K562 (cell line): ENCODE results near the gene BRAF. TPM values are rescaled to one million over a fixed set of nuclear protein-coding genes. Genes with fewer than 3 reads are reported as not detected.

Experiments
- CAMTA2 ChIP-seq: fragments of 250-450 bp; sonication (Bioruptor Pico); conservative IDR thresholded peaks from 2 replicates; pipeline ENCODE4 v1.5.1; 2022
- CBFA2T3 ChIP-seq: fragments of 450-650 bp; IDR thresholded peaks from 2 replicates; pipeline ENCODE4 v1.6.1; 2017
- GTF3C2 ChIP-seq: IDR thresholded peaks from 3 replicates; pipeline ENCODE4 v1.6.1; 2011; ENCODE audit warnings: borderline replicate concordance, mild to moderate bottlenecking, moderate library complexity; ENCODE audit not compliant: insufficient read length; ENCODE audit errors: extremely low read depth
- HDAC2 ChIP-seq: fragments of 450-650 bp; IDR thresholded peaks from 2 replicates; pipeline ENCODE4 v1.6.1; 2016; ENCODE audit warnings: mild to moderate bottlenecking
- KLF16 ChIP-seq: IDR thresholded peaks from 2 replicates; pipeline ENCODE4 v1.6.1; 2016; ENCODE audit warnings: antibody characterized with exemption
- NCOA1 ChIP-seq: fragments of 450-650 bp; IDR thresholded peaks from 2 replicates; pipeline ENCODE4 v1.6.1; 2016; ENCODE audit warnings: low read depth
- REST ChIP-seq, 2 experiments: fragments of 450-650 bp; formaldehyde crosslinking in 1 of 2; IDR thresholded peaks; 2 replicates each; pipeline versions ENCODE4 v1.4.0 to v1.6.1; 2014 to 2020; ENCODE audit warnings: mild to moderate bottlenecking in 2 of 2, borderline replicate concordance in 1 of 2, low read depth in 1 of 2
- SOX6 ChIP-seq: fragments of 450-650 bp; IDR thresholded peaks from 2 replicates; pipeline ENCODE4 v1.6.1; 2014; ENCODE audit warnings: mild to moderate bottlenecking
- TCF7 ChIP-seq: sonication (generic); IDR thresholded peaks from 2 replicates; pipeline ENCODE4 v1.6.1; 2016; ENCODE audit warnings: antibody characterized with exemption, borderline replicate concordance
- ZNF551 ChIP-seq: fragments of 250-450 bp; sonication (Bioruptor Pico); IDR thresholded peaks from 2 replicates; pipeline ENCODE4 v1.5.0; 2021; ENCODE audit warnings: mild to moderate bottlenecking, moderate library complexity
- polyA plus RNA-seq, 8 experiments: library from polyadenylated mRNA; depleted of rRNA in 4 of 8; stranded (reverse) in 5 of 8; unstranded in 3 of 8; fragments of >200 nt; fragmentation: Nextera tagmentation in 2 of 8; fragmentation: Illumina TruSeq in 1 of 8; extraction: Ambion mirVana in 2 of 8; extraction: Trizol in 1 of 8; gene quantifications; 2 replicates each; pipeline versions ENCODE4 v1.2.1 to v1.2.3, GENCODE V29; 2011 to 2014; ENCODE audit warnings: inconsistent platforms in 1 of 8, missing spikeins in 1 of 8
- total RNA-seq, 7 experiments: library from RNA; depleted of rRNA in 6 of 7; stranded (reverse); fragments of >200 nt in 6 of 7; fragmentation: Illumina TruSeq in 2 of 7; extraction: Trizol in 2 of 7; gene quantifications; 2 replicates each; pipeline versions ENCODE4 v1.2.1 to v1.2.3, GENCODE V29; 2011 to 2021; ENCODE audit warnings: low replicate concordance in 1 of 7
- TF ChIP-seq, protein P1 (sequence below): fragments of 250-450 bp; sonication (Bioruptor Pico); IDR thresholded peaks from 2 replicates; pipeline ENCODE4 v1.4.0; 2020; ENCODE audit warnings: mild to moderate bottlenecking, moderate library complexity
- TF ChIP-seq, protein P2 (sequence below): fragments of 450-650 bp; IDR thresholded peaks from 2 replicates; pipeline ENCODE4 v1.6.1; 2016; ENCODE audit warnings: borderline replicate concordance

Gene BRAF
- total and polyA plus RNA-seq, 9 of the 15 experiments (the other 6 are each of a cell fraction or from before 2014, with no cell fraction given) = 3.6 to 38.3 (median 21.9) TPM

- TF ChIP-seq, protein P1, sequence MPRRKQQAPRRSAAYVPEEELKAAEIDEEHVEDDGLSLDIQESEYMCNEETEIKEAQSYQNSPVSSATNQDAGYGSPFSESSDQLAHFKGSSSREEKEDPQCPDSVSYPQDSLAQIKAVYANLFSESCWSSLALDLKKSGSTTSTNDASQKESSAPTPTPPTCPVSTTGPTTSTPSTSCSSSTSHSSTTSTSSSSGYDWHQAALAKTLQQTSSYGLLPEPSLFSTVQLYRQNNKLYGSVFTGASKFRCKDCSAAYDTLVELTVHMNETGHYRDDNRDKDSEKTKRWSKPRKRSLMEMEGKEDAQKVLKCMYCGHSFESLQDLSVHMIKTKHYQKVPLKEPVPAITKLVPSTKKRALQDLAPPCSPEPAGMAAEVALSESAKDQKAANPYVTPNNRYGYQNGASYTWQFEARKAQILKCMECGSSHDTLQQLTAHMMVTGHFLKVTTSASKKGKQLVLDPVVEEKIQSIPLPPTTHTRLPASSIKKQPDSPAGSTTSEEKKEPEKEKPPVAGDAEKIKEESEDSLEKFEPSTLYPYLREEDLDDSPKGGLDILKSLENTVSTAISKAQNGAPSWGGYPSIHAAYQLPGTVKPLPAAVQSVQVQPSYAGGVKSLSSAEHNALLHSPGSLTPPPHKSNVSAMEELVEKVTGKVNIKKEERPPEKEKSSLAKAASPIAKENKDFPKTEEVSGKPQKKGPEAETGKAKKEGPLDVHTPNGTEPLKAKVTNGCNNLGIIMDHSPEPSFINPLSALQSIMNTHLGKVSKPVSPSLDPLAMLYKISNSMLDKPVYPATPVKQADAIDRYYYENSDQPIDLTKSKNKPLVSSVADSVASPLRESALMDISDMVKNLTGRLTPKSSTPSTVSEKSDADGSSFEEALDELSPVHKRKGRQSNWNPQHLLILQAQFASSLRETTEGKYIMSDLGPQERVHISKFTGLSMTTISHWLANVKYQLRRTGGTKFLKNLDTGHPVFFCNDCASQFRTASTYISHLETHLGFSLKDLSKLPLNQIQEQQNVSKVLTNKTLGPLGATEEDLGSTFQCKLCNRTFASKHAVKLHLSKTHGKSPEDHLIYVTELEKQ (CRISPR knock-in tag) = no peak
- no peak for TF ChIP-seq CBFA2T3
- TF ChIP-seq ZNF551 = no peak
- TF ChIP-seq SOX6 = peak; percentile 16; the same call in 1 of the 2 replicates
- TF ChIP-seq, protein P2, sequence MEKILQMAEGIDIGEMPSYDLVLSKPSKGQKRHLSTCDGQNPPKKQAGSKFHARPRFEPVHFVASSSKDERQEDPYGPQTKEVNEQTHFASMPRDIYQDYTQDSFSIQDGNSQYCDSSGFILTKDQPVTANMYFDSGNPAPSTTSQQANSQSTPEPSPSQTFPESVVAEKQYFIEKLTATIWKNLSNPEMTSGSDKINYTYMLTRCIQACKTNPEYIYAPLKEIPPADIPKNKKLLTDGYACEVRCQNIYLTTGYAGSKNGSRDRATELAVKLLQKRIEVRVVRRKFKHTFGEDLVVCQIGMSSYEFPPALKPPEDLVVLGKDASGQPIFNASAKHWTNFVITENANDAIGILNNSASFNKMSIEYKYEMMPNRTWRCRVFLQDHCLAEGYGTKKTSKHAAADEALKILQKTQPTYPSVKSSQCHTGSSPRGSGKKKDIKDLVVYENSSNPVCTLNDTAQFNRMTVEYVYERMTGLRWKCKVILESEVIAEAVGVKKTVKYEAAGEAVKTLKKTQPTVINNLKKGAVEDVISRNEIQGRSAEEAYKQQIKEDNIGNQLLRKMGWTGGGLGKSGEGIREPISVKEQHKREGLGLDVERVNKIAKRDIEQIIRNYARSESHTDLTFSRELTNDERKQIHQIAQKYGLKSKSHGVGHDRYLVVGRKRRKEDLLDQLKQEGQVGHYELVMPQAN = no peak
- TF ChIP-seq NCOA1 = no peak
- TF ChIP-seq KLF16 = no peak
- no peak for TF ChIP-seq TCF7
- TF ChIP-seq REST (IDR thresholded peaks at IDR 0.05; ENCODE audit: borderline replicate concordance) = no peak
- no peak for TF ChIP-seq REST (CRISPR knock-in tag; IDR thresholded peaks at IDR 0.05; ENCODE audit: low read depth)
- no peak for TF ChIP-seq CAMTA2 (CRISPR knock-in tag)
- no peak for TF ChIP-seq HDAC2
- TF ChIP-seq GTF3C2 = no peak
These were observed 83.5 kb downstream of the BRAF start (continued) for GRCh38 chr7:140841166-140841715.
